Choroid plexus epithelial cell (primary cell): ENCODE results near the gene UTP14C.

Experiments
- DNase-seq: peaks from one replicate; pipeline ENCODE4 v3.0.0-alpha.2; 2010; ENCODE audit warnings: low read depth
- H3K4me3 ChIP-seq: 2 replicates; pipeline ENCODE4 v1.5.1; 2011; ENCODE audit warnings: low read depth, mild to moderate bottlenecking, control low read depth, low read length, moderate library complexity
- CTCF ChIP-seq: conservative IDR thresholded peaks from 2 replicates; pipeline ENCODE4 v1.5.1; 2011; ENCODE audit warnings: low read depth, mild to moderate bottlenecking, control low read depth, inconsistent platforms, low read length, moderate library complexity

Gene UTP14C

DNA sequence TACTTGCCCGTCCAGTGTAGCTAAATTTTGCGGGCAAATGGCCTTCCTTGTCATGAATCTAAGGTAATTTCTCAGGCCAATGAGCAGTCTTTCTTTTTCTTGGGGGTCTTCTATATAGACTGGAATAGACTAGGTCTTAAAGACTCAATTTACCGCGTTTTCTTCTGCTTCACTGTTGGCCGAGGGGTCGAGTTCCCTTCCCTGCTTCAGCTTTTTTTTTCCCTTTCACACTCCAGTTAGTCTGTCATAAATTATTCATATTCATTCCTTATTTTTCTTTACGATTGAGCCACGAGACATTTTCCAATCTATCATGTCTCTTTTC, 12.0 kb upstream of the UTP14C start:
- TF ChIP-seq CTCF, result no peak
- no peak for DNase-seq
- peak overlapping the region; percentile 97 for H3K4me3 ChIP-seq

DNA sequence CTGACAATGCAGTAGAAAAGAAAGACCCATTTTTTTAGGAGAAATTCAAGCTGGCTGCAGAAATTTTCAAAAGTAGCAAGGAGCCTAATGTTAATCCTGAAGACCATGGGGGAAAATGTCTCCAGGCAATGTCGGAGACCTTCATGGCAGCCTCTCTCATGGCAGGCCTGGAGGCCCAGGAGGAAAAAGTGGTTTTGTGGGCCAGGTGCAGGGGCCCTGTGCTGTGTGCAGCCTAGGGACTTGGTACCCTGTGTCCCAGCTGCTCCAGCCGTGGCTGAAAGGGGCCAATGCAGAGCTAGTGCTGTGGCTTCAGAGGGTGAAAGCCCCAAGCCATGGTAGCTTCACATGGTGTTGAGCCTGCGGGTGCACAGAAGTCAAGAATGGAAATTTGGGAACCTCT, 8.2 kb upstream of the UTP14C start:
- no peak for DNase-seq
- TF ChIP-seq CTCF, result no peak
- no peak overlapping the region for H3K4me3 ChIP-seq

DNA sequence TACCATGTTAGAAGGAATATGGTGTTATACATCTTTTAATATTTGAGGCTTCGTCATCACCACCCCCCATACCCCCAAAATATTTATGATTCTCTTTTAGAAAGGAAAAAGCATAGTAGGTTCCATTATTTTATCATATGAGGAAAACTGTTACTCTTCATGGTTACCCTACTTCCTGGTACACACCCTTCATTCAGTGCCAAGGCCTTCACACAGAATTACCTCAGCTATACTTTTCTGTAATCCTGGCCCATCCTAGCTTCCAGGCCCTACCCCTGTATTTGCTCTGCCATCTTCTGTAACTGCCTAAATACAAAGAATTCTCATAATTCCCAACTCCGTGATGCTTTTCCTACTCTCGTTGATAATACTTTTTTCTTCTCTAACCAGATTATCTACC, 4.3 kb upstream of the UTP14C start:
- H3K4me3 ChIP-seq, result no peak overlapping the region
- no peak for TF ChIP-seq CTCF
- no peak for DNase-seq

DNA sequence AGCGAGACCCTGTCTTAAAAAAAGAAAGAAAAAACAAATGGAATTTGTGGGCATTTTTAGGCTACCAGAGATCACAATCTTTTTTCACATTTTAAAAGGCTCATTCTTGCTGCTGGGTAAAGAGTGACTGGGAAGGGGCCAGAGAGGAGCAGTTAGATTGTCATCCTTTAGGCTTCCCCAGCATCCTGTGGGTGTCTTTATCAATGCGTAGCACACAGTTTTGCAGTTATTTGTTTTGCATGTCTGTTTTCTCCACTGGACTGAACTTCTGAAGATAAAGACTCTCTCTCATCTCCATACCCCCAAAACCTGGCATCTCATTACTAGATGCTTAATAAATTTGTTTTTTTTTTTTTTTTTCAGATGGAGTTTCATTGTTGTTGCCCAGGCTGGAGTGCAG, 2.1 kb upstream of the UTP14C start:
- no peak overlapping the region for H3K4me3 ChIP-seq
- no peak for TF ChIP-seq CTCF
- DNase-seq, result no peak

DNA sequence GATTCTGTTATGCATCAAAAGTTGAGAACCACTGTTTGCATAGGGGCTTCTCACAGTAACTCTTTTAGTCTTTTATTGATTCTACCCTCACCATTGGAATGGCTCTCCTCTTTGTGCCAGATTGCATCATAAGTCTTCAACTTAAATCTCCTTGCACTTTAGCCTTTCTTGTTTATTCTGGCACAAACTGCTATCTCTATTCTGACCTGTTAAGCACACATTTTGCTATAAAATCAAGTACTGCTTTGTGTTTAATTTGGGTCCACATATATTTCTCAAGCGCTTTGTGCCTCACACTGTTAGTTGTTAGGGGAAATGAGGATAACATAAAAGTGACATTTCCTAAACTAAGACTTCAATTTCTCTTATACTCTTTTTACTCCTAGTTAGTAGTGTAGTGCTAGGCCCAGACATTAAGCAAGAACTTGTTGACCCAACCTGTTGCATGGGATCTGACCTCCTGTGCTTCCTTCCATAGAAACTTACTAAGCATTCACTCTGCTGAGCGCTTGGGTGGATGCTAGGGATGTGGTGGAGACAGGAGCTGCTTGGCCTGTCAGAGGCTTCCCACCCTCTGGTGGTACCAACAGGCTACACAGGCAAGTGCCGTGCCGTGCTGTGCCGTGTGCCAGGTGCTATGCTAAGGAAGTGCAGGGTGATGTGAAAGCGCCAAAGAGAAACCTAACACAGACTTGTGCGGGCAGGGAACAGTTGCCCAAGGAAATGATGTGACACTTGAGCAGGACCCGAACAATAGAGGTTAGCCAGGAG, 1.2 kb downstream of the UTP14C start:
- no peak for TF ChIP-seq CTCF

DNA sequence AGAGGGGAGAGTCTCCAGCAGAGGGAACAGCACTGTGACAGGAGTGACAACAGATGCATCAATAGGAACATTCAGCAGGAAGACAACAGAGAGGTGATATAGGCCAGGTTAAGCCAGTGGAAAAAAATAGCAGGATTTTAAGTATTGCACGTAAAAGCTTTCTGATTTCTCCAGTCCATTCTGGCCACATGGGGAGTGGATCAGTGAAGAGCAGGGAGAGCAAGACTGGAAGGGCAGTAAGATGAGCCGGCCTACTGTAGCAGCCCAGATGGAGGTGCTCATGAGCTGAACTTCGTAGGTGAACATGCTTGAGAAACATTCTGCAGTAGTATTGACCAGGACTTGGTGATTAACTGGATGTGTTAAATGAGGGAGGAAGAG, 1.7 kb downstream of the UTP14C start:
- TF ChIP-seq CTCF, result no peak
- no peak for DNase-seq
- no peak overlapping the region for H3K4me3 ChIP-seq

More for the DNA sequence above, 1.2 kb downstream of the UTP14C start:
- DNase-seq, result peak; percentile 4
- no peak overlapping the region for H3K4me3 ChIP-seq

DNA sequence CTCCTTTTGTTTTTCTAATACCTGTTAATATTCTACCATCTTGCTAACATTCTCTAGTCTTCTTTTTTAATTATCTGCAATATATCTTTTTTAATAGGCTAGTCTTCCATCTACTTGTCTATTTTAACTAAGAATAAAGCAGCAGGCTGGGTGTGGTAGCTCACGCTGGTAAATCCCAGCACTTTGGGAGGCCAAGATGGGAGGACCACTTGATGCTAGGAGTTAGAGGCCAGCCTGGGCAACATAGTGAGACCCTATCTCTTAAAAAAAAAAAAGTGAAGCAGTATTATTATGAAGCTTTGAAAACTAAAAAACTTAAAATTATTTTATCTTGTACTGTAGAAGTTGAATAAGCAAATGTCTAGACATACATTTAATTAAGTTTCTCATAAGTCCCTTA, 3.3 kb downstream of the UTP14C start:
- no peak for DNase-seq
- no peak for TF ChIP-seq CTCF

More for the DNA sequence above, 3.3 kb downstream of the UTP14C start:
- no peak overlapping the region for H3K4me3 ChIP-seq
